SJCRH30 (cell line): ENCODE results near the gene GFY. TPM values are rescaled to one million over a fixed set of nuclear protein-coding genes. Genes with fewer than 3 reads are reported as not detected.
"Not testable (repeated sequence)": the region's sequence is repeated elsewhere in the genome, so short reads cannot be mapped to it uniquely, and the experiment has no call there.

Source experiments
- DNase-seq, 2 experiments: peaks; one replicate each; pipeline ENCODE4 v3.0.0-alpha.2; 2015 to 2020
- H3K27ac ChIP-seq: fragments of 250-450 bp; sonication (Bioruptor Pico); 2 replicates; pipeline ENCODE4 v1.5.1; 2020; ENCODE audit warnings: mild to moderate bottlenecking, moderate library complexity
- H3K27me3 ChIP-seq: fragments of 250-450 bp; sonication (Bioruptor Pico); 2 replicates; pipeline ENCODE4 v1.5.1; 2020; ENCODE audit warnings: mild to moderate bottlenecking, moderate library complexity
- H3K36me3 ChIP-seq: fragments of 250-450 bp; sonication (Bioruptor Pico); 2 replicates; pipeline ENCODE4 v1.5.1; 2020; ENCODE audit warnings: mild to moderate bottlenecking, moderate library complexity
- H3K4me1 ChIP-seq: fragments of 250-450 bp; sonication (Bioruptor Pico); 2 replicates; pipeline ENCODE4 v1.5.1; 2020; ENCODE audit warnings: mild to moderate bottlenecking, moderate library complexity
- H3K4me3 ChIP-seq: fragments of 250-450 bp; sonication (Bioruptor Pico); 2 replicates; pipeline ENCODE4 v1.5.1; 2020; ENCODE audit warnings: mild to moderate bottlenecking, moderate library complexity
- H3K9me3 ChIP-seq: fragments of 250-450 bp; sonication (Bioruptor Pico); replicated peaks from 2 replicates; pipeline ENCODE4 v1.5.1; 2020; ENCODE audit warnings: mild to moderate bottlenecking, moderate library complexity
- total RNA-seq: library from RNA; depleted of rRNA; stranded (reverse); fragments of >200 nt; shearing (Covaris generic); gene quantifications from 2 replicates; pipeline ENCODE4 v1.2.3, GENCODE V29; 2014

Gene GFY
- total RNA-seq, 1 experiment from 2014 or later = not detected

DNA sequence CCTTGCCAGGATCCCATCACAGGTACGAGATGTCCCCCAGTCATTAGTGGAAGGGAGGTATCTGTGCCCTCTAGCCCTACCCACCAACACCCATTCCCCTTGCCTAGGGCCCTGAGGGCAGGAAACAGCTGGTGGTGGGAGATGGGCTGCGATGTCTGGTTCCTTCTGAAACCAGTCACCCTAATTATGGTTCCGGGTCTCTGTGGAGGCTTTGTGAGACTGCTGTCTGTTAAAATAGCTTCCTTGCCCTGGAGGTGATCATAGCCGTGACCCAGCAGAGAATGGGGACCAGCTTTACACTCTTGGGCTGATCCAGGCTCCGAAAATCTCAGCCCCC lies 33.3 kb downstream of the GFY start:
- no peak overlapping the region for H3K27ac ChIP-seq
- H3K4me1 ChIP-seq = no peaks in the 10 kb centered on the region; the same call in 1 of the 2 replicates
- H3K4me3 ChIP-seq = no peak overlapping the region
- no peaks in the 10 kb centered on the region for H3K9me3 ChIP-seq
- H3K36me3 ChIP-seq = no peaks in the 10 kb centered on the region
- no peaks in the 10 kb centered on the region for H3K27me3 ChIP-seq
- DNase-seq = no peak

DNA sequence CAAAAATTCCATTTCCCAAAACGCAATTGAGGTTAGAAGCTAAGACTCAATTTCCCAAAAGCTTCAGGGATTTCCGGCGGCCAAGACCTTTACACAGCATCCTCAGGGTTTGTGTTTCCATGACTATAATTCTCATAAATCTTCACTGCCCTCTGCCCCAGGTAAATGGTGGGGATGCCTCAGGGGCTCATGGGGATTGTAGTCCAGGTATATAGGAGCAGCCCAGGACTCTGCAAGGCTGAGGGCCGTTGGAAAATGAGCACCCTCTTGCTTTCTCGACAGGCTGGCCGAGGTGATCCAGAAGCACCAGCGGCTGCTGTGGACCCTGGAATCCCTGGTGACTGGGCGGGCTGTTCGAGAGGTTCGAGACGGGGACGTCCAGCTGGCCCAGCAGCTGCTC lies 34.2 kb downstream of the GFY start:
- DNase-seq = no peak
- H3K4me1 ChIP-seq = no peaks in the 10 kb centered on the region
- no peak overlapping the region for H3K4me3 ChIP-seq
- H3K27me3 ChIP-seq = no peaks in the 10 kb centered on the region
- no peaks in the 10 kb centered on the region for H3K9me3 ChIP-seq
- no peaks in the 10 kb centered on the region for H3K36me3 ChIP-seq
- no peak overlapping the region for H3K27ac ChIP-seq

GRCh38 chr19:49461130-49461529 lies 35.9 kb downstream of the GFY start:
- not testable (repeated sequence) for H3K9me3 ChIP-seq, H3K27me3 ChIP-seq, H3K27ac ChIP-seq, H3K4me3 ChIP-seq, H3K4me1 ChIP-seq, DNase-seq, H3K36me3 ChIP-seq

DNA sequence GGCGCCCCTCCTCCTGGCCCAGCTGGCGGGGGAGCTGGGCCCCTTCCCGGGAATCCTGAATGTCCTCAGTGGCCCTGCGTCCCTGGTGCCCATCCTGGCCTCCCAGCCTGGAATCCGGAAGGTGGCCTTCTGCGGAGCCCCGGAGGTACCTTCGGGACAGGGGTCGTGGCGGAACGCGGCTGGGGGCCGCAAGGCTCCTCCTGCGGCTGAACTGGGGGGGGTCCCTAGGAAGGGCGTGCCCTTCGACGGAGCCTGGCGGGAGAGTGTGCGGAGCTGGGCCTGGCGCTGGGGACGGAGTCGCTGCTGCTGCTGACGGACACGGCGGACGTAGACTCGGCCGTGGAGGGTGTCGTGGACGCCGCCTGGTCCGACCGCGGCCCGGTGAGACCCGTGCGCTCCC lies 36.5 kb downstream of the GFY start:
- Histone ChIP-seq H3K9me3 (no peaks in the 10 kb centered on the region), H3K4me3 (no peak overlapping the region), H3K27me3 (no peaks in the 10 kb centered on the region), H3K36me3 (no peaks in the 10 kb centered on the region), H3K27ac (no peak overlapping the region), H3K4me1 (no peaks in the 10 kb centered on the region)
- DNase-seq = no peak

DNA sequence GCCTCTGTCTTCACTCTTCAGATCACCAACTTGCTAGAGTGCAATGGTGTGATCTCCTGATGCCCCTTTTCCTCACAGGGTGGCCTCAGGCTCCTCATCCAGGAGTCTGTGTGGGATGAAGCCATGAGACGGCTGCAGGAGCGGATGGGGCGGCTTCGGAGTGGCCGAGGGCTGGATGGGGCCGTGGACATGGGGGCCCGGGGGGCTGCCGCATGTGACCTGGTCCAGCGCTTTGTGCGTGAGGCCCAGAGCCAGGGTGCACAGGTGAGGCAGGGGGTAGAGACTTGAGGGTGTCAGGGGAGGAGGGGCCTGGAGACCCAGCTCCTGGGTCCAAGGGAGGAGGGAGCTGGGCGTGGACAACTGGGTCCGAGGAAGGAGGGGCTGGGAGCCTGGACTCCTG lies 37.3 kb downstream of the GFY start:
- Histone ChIP-seq H3K9me3 (no peaks in the 10 kb centered on the region), H3K36me3 (no peaks in the 10 kb centered on the region), H3K4me3 (no peak overlapping the region), H3K4me1 (no peaks in the 10 kb centered on the region), H3K27ac (no peak overlapping the region), H3K27me3 (no peaks in the 10 kb centered on the region)
- no peak for DNase-seq

DNA sequence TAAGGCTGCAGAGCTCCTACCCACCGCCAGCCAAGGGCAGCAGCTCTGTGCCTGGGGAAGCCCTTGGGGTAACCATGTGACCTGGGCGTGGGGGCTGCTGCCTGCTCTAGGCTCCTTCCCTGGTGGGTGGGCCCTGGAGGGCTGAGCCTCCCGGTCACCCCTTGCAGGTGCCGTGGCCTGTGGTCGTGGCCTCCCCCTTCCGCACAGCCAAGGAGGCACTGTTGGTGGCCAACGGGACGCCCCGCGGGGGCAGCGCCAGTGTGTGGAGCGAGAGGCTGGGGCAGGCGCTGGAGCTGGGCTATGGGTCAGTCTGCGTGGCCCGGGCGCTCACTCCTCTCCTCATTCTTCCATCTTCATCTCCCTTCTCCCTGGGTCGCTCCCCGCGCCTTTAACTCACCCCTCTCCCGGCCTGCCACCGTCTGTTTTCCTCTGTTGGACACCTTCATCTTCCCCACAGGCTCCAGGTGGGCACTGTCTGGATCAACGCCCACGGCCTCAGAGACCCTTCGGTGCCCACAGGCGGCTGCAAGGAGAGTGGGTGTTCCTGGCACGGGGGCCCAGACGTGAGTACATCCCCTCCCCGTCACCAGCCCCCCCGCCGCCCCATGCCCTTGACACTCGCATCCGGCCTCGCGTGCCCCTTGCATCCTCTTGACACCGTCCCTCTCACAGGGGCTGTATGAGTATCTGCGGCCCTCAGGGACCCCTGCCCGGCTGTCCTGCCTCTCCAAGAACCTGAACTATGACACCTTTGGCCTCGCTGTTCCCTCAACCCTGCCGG lies 39.0 kb downstream of the GFY start:
- H3K4me1 ChIP-seq = peaks cover 5% of the 10 kb centered on the region; the same call in 1 of the 2 replicates
- no peaks in the 10 kb centered on the region for H3K9me3 ChIP-seq
- no peaks in the 10 kb centered on the region for H3K27me3 ChIP-seq
- no peak for DNase-seq
- no peak overlapping the region for H3K27ac ChIP-seq
- no peak overlapping the region for H3K4me3 ChIP-seq
- no peaks in the 10 kb centered on the region for H3K36me3 ChIP-seq

- Histone ChIP-seq H3K27me3 (no peaks in the 10 kb centered on the region), H3K27ac (no peak overlapping the region), H3K9me3 (no peaks in the 10 kb centered on the region), H3K4me1 (peaks cover 9% of the 10 kb centered on the region; the same call in 1 of the 2 replicates), H3K4me3 (no peak overlapping the region), H3K36me3 (no peaks in the 10 kb centered on the region)
- no peak for DNase-seq
Observed at GRCh38 chr19:49465371-49465770, 40.2 kb downstream of the GFY start.

- no peak for DNase-seq
- no peaks in the 10 kb centered on the region for H3K27me3 ChIP-seq
- no peaks in the 10 kb centered on the region for H3K9me3 ChIP-seq
- H3K4me1 ChIP-seq = peaks cover 9% of the 10 kb centered on the region; the same call in 1 of the 2 replicates
- H3K4me3 ChIP-seq = no peak overlapping the region
- H3K27ac ChIP-seq = no peak overlapping the region
- no peaks in the 10 kb centered on the region for H3K36me3 ChIP-seq
Observed at GRCh38 chr19:49468199-49468598, 43.0 kb downstream of the GFY start.

GRCh38 chr19:49468746-49469447 lies 43.7 kb downstream of the GFY start:
- no peak overlapping the region for H3K4me3 ChIP-seq
- H3K27ac ChIP-seq = no peak overlapping the region
- no peaks in the 10 kb centered on the region for H3K27me3 ChIP-seq
- no peaks in the 10 kb centered on the region for H3K36me3 ChIP-seq
- DNase-seq = peak; percentile 85 to 88
- H3K4me1 ChIP-seq = peaks cover 9% of the 10 kb centered on the region; the same call in 1 of the 2 replicates
- H3K9me3 ChIP-seq = no peaks in the 10 kb centered on the region

DNA sequence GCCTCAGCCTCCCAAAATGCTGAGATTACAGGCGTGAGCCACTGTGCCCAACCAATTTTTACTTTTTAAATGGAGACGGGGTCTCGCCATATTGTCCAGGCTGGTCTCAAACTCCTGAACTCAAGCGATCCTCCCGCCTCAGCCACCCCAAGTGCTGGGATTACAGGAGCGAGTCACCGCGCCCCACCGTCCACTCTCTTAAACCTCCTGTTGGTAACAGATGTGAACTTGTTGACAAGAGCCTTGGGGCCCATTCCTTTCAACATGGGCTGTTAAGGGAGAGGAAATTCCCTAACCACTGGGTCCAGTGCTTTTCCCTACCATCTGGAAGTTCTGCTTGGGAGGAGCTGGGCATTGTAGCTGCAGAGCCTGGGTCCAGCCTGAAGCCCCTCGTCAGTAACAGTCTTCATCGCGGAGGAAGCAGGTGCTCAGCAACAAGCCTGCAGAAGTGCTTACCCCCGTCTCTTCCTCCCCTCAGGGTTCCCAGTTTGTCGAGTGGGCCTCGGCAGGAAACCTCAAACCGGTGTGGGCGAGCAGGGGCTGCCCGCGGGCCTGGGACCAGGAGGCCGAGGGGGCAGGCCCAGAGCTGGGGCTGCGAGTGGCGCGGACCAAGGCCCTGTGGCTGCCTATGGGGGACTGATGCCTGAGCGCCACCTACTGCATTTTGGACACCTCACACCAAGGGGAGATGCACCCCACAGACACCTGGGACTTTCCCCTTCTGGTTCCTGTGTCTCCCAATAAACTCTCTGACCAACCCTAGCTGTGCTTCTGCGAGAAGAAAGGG lies 44.8 kb downstream of the GFY start:
- no peak for DNase-seq
- Histone ChIP-seq H3K27ac (no peak overlapping the region), H3K27me3 (no peaks in the 10 kb centered on the region), H3K9me3 (no peaks in the 10 kb centered on the region), H3K4me1 (peaks cover 9% of the 10 kb centered on the region; the same call in 1 of the 2 replicates), H3K4me3 (no peak overlapping the region), H3K36me3 (no peaks in the 10 kb centered on the region)

DNA sequence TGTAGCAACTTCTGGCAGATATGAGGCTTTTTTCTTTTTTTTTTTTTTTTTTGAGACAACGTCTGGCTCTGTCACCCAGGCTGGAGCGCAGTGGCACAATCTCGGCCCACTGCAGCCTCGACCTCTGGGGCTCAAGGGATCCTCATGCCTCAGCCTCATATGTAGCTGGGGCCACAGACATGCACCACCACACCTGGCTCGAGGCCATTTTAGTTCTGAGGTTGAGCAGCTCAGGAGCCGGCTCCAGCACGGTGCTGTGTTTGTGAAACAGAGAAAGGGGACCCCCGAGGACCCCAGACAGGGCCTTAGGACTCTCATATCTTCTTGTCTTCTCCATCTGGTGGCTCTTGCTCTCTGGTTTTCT lies 45.4 kb downstream of the GFY start:
- Histone ChIP-seq H3K9me3 (no peaks in the 10 kb centered on the region), H3K27ac (no peak overlapping the region), H3K4me1 (peaks cover 9% of the 10 kb centered on the region; the same call in 1 of the 2 replicates), H3K27me3 (no peaks in the 10 kb centered on the region), H3K4me3 (no peak overlapping the region), H3K36me3 (no peaks in the 10 kb centered on the region)
- no peak for DNase-seq

DNA sequence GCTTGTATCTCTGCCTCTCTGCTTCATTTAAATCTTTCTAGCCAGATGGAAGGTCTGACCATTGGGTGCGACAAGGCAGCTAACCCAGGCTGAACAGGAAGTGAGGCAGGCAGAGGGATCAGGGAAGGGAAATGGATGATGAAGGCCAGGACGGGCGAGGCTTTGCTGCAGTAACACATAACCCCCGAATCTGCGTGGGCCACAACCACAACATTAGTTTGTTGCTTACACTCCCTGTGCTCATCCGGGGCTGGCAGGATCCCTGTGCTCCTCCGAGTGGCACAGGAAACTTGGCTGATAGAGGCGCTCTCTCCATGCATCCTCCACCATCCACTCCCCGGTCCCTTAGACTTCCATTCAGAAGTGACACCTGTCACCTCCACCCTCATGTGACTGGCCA lies 47.7 kb downstream of the GFY start:
- no peaks in the 10 kb centered on the region for H3K27me3 ChIP-seq
- no peaks in the 10 kb centered on the region for H3K9me3 ChIP-seq
- H3K4me1 ChIP-seq = peaks cover 9% of the 10 kb centered on the region; the same call in 1 of the 2 replicates
- no peak overlapping the region for H3K27ac ChIP-seq
- no peak for DNase-seq
- H3K4me3 ChIP-seq = no peak overlapping the region
- H3K36me3 ChIP-seq = no peaks in the 10 kb centered on the region

DNA sequence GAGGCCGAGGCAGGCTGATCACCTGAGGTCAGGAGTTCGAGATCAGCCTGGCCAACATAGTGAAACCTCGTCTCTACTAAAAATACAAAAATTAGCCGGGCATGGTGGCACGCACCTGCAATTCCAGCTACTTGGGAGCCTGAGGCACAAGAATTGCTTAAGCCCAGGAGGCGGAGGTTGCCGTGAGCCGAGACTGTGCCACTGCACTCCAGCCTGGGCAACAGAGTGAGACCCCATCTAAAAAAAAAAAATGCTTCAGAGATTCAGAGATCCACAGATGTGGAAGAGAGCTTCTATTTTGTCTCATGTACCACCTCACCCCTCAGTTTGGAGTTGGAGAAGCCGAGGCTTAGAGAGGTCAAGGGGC lies 48.3 kb downstream of the GFY start:
- not testable (repeated sequence) for H3K27me3 ChIP-seq, H3K4me1 ChIP-seq, DNase-seq, H3K27ac ChIP-seq, H3K36me3 ChIP-seq, H3K9me3 ChIP-seq
- peak overlapping the region; percentile 59 for H3K4me3 ChIP-seq

DNA sequence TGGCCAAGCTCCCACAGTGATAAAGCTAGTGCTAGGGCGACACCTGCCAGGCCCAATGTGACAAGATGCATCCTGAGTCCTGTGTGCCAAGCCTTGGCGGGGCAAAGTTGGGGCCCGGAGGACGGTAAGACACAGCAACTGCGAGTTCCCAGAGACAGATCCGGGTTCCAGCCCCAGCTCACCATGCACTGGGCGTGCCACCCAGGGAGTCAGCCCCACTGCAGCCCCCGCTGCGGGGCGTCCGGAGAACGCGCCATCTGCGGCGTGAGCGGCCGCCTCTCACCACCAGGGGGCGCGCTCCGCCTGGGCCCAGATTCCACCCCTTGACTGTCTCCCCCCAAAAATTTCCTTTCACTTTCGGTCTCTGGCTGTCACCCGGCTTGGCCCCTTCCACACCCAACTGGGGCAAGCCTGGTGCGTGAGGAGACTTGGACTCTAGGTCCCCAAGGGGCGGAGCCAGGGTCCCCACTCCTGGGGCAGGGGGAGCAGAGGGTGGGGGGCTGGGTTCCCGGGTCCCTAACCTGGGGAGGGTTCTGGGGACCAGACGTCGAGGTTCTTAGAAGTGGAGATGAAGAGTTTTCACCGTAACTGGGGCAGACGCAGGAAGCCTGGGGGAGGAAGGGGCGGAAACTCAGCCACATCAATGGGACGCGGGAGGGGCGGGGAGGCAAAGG lies 48.8 kb downstream of the GFY start, which contains the start of gene FLT3LG:
FLT3LG (plus strand) TSS at position 348 of the 674 bp plus-strand sequence. CDS start 425 bp downstream, outside the sequence.
- Histone ChIP-seq H3K4me1 (peaks cover 5% of the 10 kb centered on the region; the same call in 1 of the 2 replicates), H3K36me3 (no peaks in the 10 kb centered on the region), H3K27me3 (no peaks in the 10 kb centered on the region), H3K9me3 (no peaks in the 10 kb centered on the region), H3K4me3 (peak within 1 kb of the TSS; percentile 59), H3K27ac (no peak within 1 kb of the TSS)
- peak; percentile 67 to 82 for DNase-seq
